Measurements from ENCODE around the gene CCDC85C.

The CCDC85C gene

DNA sequence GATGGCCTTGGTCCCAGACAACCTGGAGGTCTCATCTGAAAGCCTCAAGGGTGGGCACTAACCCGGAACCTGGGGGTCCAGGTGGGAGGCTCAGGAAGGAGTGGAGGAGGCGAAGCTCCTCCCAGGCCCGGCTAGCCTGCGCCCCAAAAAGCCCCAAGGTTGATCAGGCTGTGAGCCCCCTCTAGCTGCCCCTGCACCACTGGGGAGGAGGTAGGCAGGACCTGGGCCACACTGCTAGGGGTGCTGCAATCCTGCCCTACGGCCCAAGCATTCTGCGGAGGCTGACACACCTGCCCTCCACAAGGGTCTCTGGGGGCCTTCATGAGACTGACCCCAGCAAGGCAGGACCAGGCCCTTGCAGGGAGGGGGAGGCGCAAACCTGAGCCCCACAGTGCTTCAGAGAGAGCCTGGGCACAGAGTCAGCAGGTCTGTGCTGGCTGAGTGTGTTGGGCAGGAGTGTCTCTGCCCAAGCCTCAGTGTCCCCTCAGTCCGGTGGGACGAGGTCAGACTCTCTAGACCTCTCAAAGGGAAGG lies 51.9 kb downstream of the CCDC85C start:
- H3K9ac ChIP-seq = no peak overlapping the region
- no peak overlapping the region for H2AFZ ChIP-seq (ENCODE audit: low read depth)
- no peaks in the 10 kb centered on the region for H3K79me2 ChIP-seq (ENCODE audit: insufficient read depth, low read depth)
- H3K27ac ChIP-seq = no peak overlapping the region
- no peak overlapping the region for H3K4me3 ChIP-seq (IDR thresholded peaks at IDR 0.05; ENCODE audit: insufficient read depth, low read depth, low read length)
- H3K4me2 ChIP-seq = no peak overlapping the region
- H3K36me3 ChIP-seq (ENCODE audit: insufficient read depth) = no peaks in the 10 kb centered on the region
- TF ChIP-seq, protein P1, sequence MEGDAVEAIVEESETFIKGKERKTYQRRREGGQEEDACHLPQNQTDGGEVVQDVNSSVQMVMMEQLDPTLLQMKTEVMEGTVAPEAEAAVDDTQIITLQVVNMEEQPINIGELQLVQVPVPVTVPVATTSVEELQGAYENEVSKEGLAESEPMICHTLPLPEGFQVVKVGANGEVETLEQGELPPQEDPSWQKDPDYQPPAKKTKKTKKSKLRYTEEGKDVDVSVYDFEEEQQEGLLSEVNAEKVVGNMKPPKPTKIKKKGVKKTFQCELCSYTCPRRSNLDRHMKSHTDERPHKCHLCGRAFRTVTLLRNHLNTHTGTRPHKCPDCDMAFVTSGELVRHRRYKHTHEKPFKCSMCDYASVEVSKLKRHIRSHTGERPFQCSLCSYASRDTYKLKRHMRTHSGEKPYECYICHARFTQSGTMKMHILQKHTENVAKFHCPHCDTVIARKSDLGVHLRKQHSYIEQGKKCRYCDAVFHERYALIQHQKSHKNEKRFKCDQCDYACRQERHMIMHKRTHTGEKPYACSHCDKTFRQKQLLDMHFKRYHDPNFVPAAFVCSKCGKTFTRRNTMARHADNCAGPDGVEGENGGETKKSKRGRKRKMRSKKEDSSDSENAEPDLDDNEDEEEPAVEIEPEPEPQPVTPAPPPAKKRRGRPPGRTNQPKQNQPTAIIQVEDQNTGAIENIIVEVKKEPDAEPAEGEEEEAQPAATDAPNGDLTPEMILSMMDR (conservative IDR thresholded peaks at IDR 0.05; ENCODE audit: low read depth, low read length) = no peak
- no peaks in the 10 kb centered on the region for H3K4me1 ChIP-seq (ENCODE audit: low read depth, poor library complexity, severe bottlenecking)
- H3K27me3 ChIP-seq (ENCODE audit: insufficient read depth, low read depth) = no peaks in the 10 kb centered on the region
- no peaks in the 10 kb centered on the region for H4K20me1 ChIP-seq (ENCODE audit: insufficient read depth)

DNA sequence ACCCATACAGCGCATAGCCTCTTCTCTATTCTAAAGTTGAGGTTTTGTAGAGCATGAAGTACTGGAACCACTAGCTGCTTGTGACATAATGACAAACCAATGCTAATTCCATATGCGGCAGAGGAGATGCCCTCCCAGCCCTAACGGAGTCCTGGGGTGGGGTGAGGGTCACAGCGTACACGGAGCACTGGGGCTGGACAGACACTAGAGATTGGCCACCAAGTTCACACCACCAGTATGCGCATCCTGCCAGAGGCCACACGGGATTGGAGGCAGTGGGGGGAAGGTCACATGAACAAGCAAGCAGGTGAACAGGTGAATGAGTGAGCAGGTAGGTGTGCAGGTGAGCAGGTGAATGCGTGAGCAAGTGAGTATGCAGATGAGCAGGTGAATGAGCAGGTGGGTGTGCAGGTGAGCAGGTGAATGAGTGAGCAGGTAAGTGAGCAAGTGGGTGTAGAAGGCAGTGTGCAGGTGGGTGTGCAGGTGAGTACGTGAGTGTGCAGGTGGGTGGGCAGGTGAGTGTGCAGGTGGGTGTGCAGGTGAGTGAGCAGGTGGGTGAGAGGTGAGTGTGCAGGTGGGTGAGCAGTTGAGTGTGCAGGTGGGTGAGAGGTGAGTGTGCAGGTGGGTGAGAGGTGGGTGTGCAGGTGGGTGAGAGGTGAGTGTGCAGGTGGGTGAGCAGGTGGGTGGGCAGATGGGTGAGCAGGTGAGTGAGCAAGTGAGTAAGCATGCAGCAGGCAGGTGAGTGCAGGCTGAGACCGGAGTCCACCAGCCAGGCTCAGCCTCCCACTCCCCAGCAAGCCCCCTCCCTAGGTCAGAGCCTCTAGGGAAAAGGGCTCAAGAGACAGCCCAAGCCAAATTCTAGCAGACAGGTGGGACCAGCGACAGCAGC lies 52.7 kb downstream of the CCDC85C start:
- TF ChIP-seq, protein P1 (conservative IDR thresholded peaks at IDR 0.05; ENCODE audit: low read depth, low read length) = no peak
- Histone ChIP-seq H3K4me2 (no peak overlapping the region), H2AFZ (ENCODE audit: low read depth) (no peak overlapping the region), H3K36me3 (ENCODE audit: insufficient read depth) (no peaks in the 10 kb centered on the region), H3K27ac (no peak overlapping the region), H4K20me1 (ENCODE audit: insufficient read depth) (no peaks in the 10 kb centered on the region), H3K4me3 (IDR thresholded peaks at IDR 0.05; ENCODE audit: insufficient read depth, low read depth, low read length) (no peak overlapping the region), H3K4me1 (ENCODE audit: low read depth, poor library complexity, severe bottlenecking) (no peaks in the 10 kb centered on the region), H3K27me3 (ENCODE audit: insufficient read depth, low read depth) (no peaks in the 10 kb centered on the region), H3K9ac (no peak overlapping the region), H3K79me2 (ENCODE audit: insufficient read depth, low read depth) (no peaks in the 10 kb centered on the region)

DNA sequence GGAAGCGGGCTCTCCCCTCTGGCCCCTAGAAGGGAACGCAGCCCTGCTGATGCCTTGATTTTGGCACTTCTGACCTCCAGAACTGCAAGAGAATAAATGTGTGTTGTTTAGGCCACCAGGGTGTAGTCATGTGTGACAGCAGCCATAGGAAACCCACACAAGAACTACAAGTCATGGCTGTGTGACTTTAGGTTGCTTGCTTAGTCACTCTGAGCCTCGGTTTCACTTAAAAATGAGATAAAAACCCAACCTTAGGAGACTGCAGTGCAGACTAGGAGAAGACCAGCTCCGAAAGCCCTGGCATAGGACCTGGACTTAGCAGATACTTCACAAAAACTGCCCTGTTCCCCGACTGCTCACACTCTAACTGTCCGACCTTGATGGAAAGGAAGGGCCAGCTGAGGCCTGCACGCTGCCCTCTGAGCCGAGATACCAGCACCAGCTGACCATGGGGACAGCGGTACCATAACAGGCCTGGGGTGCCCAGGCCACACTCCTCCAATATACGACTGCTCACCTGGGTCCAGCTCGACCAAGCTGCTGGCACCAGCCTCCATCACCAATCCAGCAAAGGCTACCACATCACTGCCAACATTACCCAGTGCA lies 53.5 kb downstream of the CCDC85C start:
- H3K4me3 ChIP-seq (IDR thresholded peaks at IDR 0.05; ENCODE audit: insufficient read depth, low read depth, low read length) = no peak overlapping the region
- no peak overlapping the region for H3K9ac ChIP-seq
- TF ChIP-seq, protein P1 (conservative IDR thresholded peaks at IDR 0.05; ENCODE audit: low read depth, low read length) = no peak
- H3K4me2 ChIP-seq = no peak overlapping the region
- no peaks in the 10 kb centered on the region for H3K79me2 ChIP-seq (ENCODE audit: insufficient read depth, low read depth)
- H3K4me1 ChIP-seq (ENCODE audit: low read depth, poor library complexity, severe bottlenecking) = no peaks in the 10 kb centered on the region
- H3K36me3 ChIP-seq (ENCODE audit: insufficient read depth) = no peaks in the 10 kb centered on the region
- no peak overlapping the region for H2AFZ ChIP-seq (ENCODE audit: low read depth)
- H3K27me3 ChIP-seq (ENCODE audit: insufficient read depth, low read depth) = no peaks in the 10 kb centered on the region
- no peak overlapping the region for H3K27ac ChIP-seq
- H4K20me1 ChIP-seq (ENCODE audit: insufficient read depth) = no peaks in the 10 kb centered on the region

DNA sequence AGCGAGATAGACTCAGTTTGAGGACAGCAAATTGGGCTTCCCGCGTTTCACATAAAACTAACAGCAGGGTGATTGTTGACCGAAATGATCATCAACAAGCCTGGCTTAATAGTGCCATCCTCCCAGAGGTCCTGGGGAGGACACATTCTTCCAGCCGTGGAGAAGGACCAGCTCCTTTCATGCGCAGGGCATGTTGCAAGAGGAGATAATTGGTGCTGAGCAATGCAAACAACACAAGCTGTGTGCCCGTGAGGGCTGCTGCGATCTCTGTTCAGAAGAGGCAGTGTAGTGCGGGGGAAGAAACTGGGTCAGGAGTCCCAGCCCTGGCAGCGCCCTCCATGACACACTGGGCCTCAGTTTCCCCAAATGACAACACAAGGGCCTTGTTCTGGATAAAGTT lies 54.3 kb downstream of the CCDC85C start:
- H3K4me1 ChIP-seq (ENCODE audit: low read depth, poor library complexity, severe bottlenecking) = no peaks in the 10 kb centered on the region
- H4K20me1 ChIP-seq (ENCODE audit: insufficient read depth) = no peaks in the 10 kb centered on the region
- H3K4me3 ChIP-seq (IDR thresholded peaks at IDR 0.05; ENCODE audit: insufficient read depth, low read depth, low read length) = no peak overlapping the region
- H3K27me3 ChIP-seq (ENCODE audit: insufficient read depth, low read depth) = no peaks in the 10 kb centered on the region
- H3K79me2 ChIP-seq (ENCODE audit: insufficient read depth, low read depth) = no peaks in the 10 kb centered on the region
- H3K27ac ChIP-seq = no peak overlapping the region
- H3K4me2 ChIP-seq = no peak overlapping the region
- no peaks in the 10 kb centered on the region for H3K36me3 ChIP-seq (ENCODE audit: insufficient read depth)
- H3K9ac ChIP-seq = no peak overlapping the region
- no peak overlapping the region for H2AFZ ChIP-seq (ENCODE audit: low read depth)
- TF ChIP-seq, protein P1 (conservative IDR thresholded peaks at IDR 0.05; ENCODE audit: low read depth, low read length) = no peak

Data from KMS-11 (cell line).